Neural progenitor cell (in vitro differentiated cells): Measurements from ENCODE around the gene BEAN1.

Source experiments
- CTCF ChIP-seq: fragments of 200-600 bp; sonication (generic); IDR thresholded peaks from 2 replicates; pipeline ENCODE4 v1.5.1; 2017; ENCODE audit warnings: antibody characterized with exemption, mild to moderate bottlenecking
- EZH2 ChIP-seq: fragments of 200-600 bp; sonication (generic); IDR thresholded peaks from 2 replicates; pipeline ENCODE4 v1.6.1; 2017; ENCODE audit warnings: antibody characterized with exemption, mild to moderate bottlenecking, moderate library complexity

GRCh38 chr16:66421891-66422290 is 5.2 kb upstream of the BEAN1 start:
- TF ChIP-seq CTCF (no peak), EZH2 (no peak)
